ENCODE measurements around the gene REEP1.
"Not testable (repeated sequence)": the region's sequence is repeated elsewhere in the genome, so short reads cannot be mapped to it uniquely, and the experiment has no call there.

The REEP1 gene

GRCh38 chr2:86283411-86284030, 53.9 kb downstream of the REEP1 start:
- DNase-seq (ENCODE audit: low read depth): no peak

GRCh38 chr2:86281066-86281700, 56.2 kb downstream of the REEP1 start:
- DNase-seq (ENCODE audit: low read depth): no peak

GRCh38 chr2:86280191-86280667, 57.2 kb downstream of the REEP1 start:
- no peak for DNase-seq (ENCODE audit: low read depth)

GRCh38 chr2:86275962-86276361, 61.5 kb downstream of the REEP1 start:
- DNase-seq (ENCODE audit: low read depth): no peak

GRCh38 chr2:86275384-86275799, 62.0 kb downstream of the REEP1 start:
- no peak for DNase-seq (ENCODE audit: low read depth)

- DNase-seq (ENCODE audit: low read depth): no peak
These were observed 62.5 kb downstream of the REEP1 start for GRCh38 chr2:86274918-86275275.

GRCh38 chr2:86274265-86274917, 63.0 kb downstream of the REEP1 start:
- peak; percentile 27 for DNase-seq (ENCODE audit: low read depth)

GRCh38 chr2:86272111-86272510, 65.3 kb downstream of the REEP1 start:
- no peak for DNase-seq (ENCODE audit: low read depth)

GRCh38 chr2:86271248-86271647, 66.2 kb downstream of the REEP1 start:
- no peak for DNase-seq (ENCODE audit: low read depth)

- DNase-seq (ENCODE audit: low read depth): no peak
These were observed 73.5 kb downstream of the REEP1 start for GRCh38 chr2:86263956-86264355.

GRCh38 chr2:86260978-86261377, 76.4 kb downstream of the REEP1 start:
- DNase-seq (ENCODE audit: low read depth): no peak

- no peak for DNase-seq (ENCODE audit: low read depth)
These were observed 79.3 kb downstream of the REEP1 start for GRCh38 chr2:86258106-86258505.

- DNase-seq (ENCODE audit: low read depth): no peak
These were observed 80.4 kb downstream of the REEP1 start for GRCh38 chr2:86256982-86257381.

GRCh38 chr2:86256300-86256699, 81.1 kb downstream of the REEP1 start:
- no peak for DNase-seq (ENCODE audit: low read depth)

GRCh38 chr2:86254576-86255538, 82.6 kb downstream of the REEP1 start:
- no peak for DNase-seq (ENCODE audit: low read depth)

GRCh38 chr2:86253424-86253823, 84.0 kb downstream of the REEP1 start:
- no peak for DNase-seq (ENCODE audit: low read depth)

GRCh38 chr2:86251840-86252266, 85.6 kb downstream of the REEP1 start:
- DNase-seq (ENCODE audit: low read depth): no peak

- peak; percentile 75 for DNase-seq (ENCODE audit: low read depth)
These were observed 87.6 kb downstream of the REEP1 start for GRCh38 chr2:86249579-86250391.

GRCh38 chr2:86249176-86249575, 88.2 kb downstream of the REEP1 start:
- DNase-seq (ENCODE audit: low read depth): no peak

GRCh38 chr2:86245222-86245621, 92.2 kb downstream of the REEP1 start:
- DNase-seq (ENCODE audit: low read depth): not testable (repeated sequence)

- DNase-seq (ENCODE audit: low read depth): not testable (repeated sequence)
These were observed 92.6 kb downstream of the REEP1 start for GRCh38 chr2:86244781-86245180.
